BLaER1 (cell line): Measurements from ENCODE around the gene TXNRD3.

Source experiments
- H3K27ac ChIP-seq: shearing (Covaris generic); formaldehyde crosslinking; 2 replicates; pipeline ENCODE4 v1.8.1; 2022
- H3K27me3 ChIP-seq: shearing (Covaris generic); formaldehyde crosslinking; 2 replicates; pipeline ENCODE4 v1.8.1; 2022
- H3K36me3 ChIP-seq: shearing (Covaris generic); formaldehyde crosslinking; 2 replicates; pipeline ENCODE4 v1.8.1; 2022
- H3K4me1 ChIP-seq: shearing (Covaris generic); formaldehyde crosslinking; 2 replicates; pipeline ENCODE4 v1.8.1; 2022
- H3K4me2 ChIP-seq: shearing (Covaris generic); formaldehyde crosslinking; 2 replicates; pipeline ENCODE4 v1.8.1; 2022
- H3K4me3 ChIP-seq: shearing (Covaris generic); formaldehyde crosslinking; 2 replicates; pipeline ENCODE4 v1.8.1; 2022
- H3K9ac ChIP-seq: shearing (Covaris generic); formaldehyde crosslinking; 2 replicates; pipeline ENCODE4 v1.8.1; 2022
- H3K9me3 ChIP-seq: shearing (Covaris generic); formaldehyde crosslinking; 2 replicates; pipeline ENCODE4 v1.8.1; 2022
- H4K20me1 ChIP-seq: shearing (Covaris generic); formaldehyde crosslinking; 2 replicates; pipeline ENCODE4 v1.8.1; 2022
- Cebpa-rat ChIP-seq: shearing (Covaris generic); IDR thresholded peaks from 2 replicates; pipeline ENCODE4 v1.8.1; 2022

Gene TXNRD3

GRCh38 chr3:126664591-126665214 lies 9.8 kb upstream of the TXNRD3 start:
- no peaks in the 10 kb centered on the region for H3K36me3 ChIP-seq
- H3K4me2 ChIP-seq, result no peak overlapping the region
- no peak overlapping the region for H3K27ac ChIP-seq
- no peak overlapping the region for H3K4me3 ChIP-seq
- H4K20me1 ChIP-seq, result no peaks in the 10 kb centered on the region
- H3K9ac ChIP-seq, result no peak overlapping the region
- peaks cover 11% of the 10 kb centered on the region for H3K9me3 ChIP-seq
- no peaks in the 10 kb centered on the region for H3K27me3 ChIP-seq
- no peak for TF ChIP-seq Cebpa-rat
- H3K4me1 ChIP-seq, result peaks cover 5% of the 10 kb centered on the region

- no peak for TF ChIP-seq Cebpa-rat
- H3K9ac ChIP-seq, result no peak overlapping the region
- H3K27me3 ChIP-seq, result no peaks in the 10 kb centered on the region
Measured at GRCh38 chr3:126663750-126664149, 8.8 kb upstream of the TXNRD3 start.

GRCh38 chr3:126663257-126663656 lies 8.3 kb upstream of the TXNRD3 start:
- Histone ChIP-seq H3K36me3 (no peaks in the 10 kb centered on the region), H3K9ac (no peak overlapping the region), H3K27me3 (no peaks in the 10 kb centered on the region), H3K27ac (no peak overlapping the region), H3K9me3 (peaks cover 22% of the 10 kb centered on the region), H3K4me2 (no peak overlapping the region), H3K4me3 (no peak overlapping the region), H3K4me1 (peaks cover 5% of the 10 kb centered on the region), H4K20me1 (no peaks in the 10 kb centered on the region)
- no peak for TF ChIP-seq Cebpa-rat

More at GRCh38 chr3:126663750-126664149, 8.8 kb upstream of the TXNRD3 start:
- Histone ChIP-seq H3K4me1 (peaks cover 5% of the 10 kb centered on the region), H3K36me3 (no peaks in the 10 kb centered on the region), H3K4me2 (no peak overlapping the region), H3K4me3 (no peak overlapping the region), H3K9me3 (peaks cover 17% of the 10 kb centered on the region), H4K20me1 (no peaks in the 10 kb centered on the region), H3K27ac (no peak overlapping the region)

- no peaks in the 10 kb centered on the region for H3K36me3 ChIP-seq
- H3K9me3 ChIP-seq, result peaks cover 25% of the 10 kb centered on the region
- no peak overlapping the region for H3K9ac ChIP-seq
- H4K20me1 ChIP-seq, result no peaks in the 10 kb centered on the region
- no peak for TF ChIP-seq Cebpa-rat
- H3K27me3 ChIP-seq, result peaks cover 3% of the 10 kb centered on the region; the same call in 1 of the 2 replicates
- no peak overlapping the region for H3K4me2 ChIP-seq
- peaks cover 6% of the 10 kb centered on the region for H3K4me1 ChIP-seq
- H3K4me3 ChIP-seq, result no peak overlapping the region
- H3K27ac ChIP-seq, result no peak overlapping the region
Measured at GRCh38 chr3:126661532-126662364, 6.8 kb upstream of the TXNRD3 start.

- no peak overlapping the region for H3K27ac ChIP-seq
- H3K4me3 ChIP-seq, result no peak overlapping the region
- H3K4me2 ChIP-seq, result no peak overlapping the region
- no peak for TF ChIP-seq Cebpa-rat
- H4K20me1 ChIP-seq, result no peaks in the 10 kb centered on the region; the same call in 1 of the 2 replicates
- H3K27me3 ChIP-seq, result peaks cover 19% of the 10 kb centered on the region
- H3K9me3 ChIP-seq, result peaks cover 25% of the 10 kb centered on the region
- 0 out of 2 replicates have a peak, but pooled peaks cover 7% of the 10 kb centered on the region for H3K4me1 ChIP-seq
- no peaks in the 10 kb centered on the region for H3K36me3 ChIP-seq
- H3K9ac ChIP-seq, result no peak overlapping the region
Measured at GRCh38 chr3:126659915-126660886, 5.3 kb upstream of the TXNRD3 start.

- H3K9ac ChIP-seq, result no peak overlapping the region
- H3K9me3 ChIP-seq, result peaks cover 25% of the 10 kb centered on the region
- TF ChIP-seq Cebpa-rat, result no peak
- H4K20me1 ChIP-seq, result no peaks in the 10 kb centered on the region; the same call in 1 of the 2 replicates
- peaks cover 16% of the 10 kb centered on the region; the same call in 1 of the 2 replicates for H3K4me1 ChIP-seq
- peaks cover 35% of the 10 kb centered on the region for H3K27me3 ChIP-seq
- H3K4me3 ChIP-seq, result no peak overlapping the region
- H3K27ac ChIP-seq, result no peak overlapping the region
- no peak overlapping the region for H3K4me2 ChIP-seq
- H3K36me3 ChIP-seq, result no peaks in the 10 kb centered on the region
Measured at GRCh38 chr3:126658584-126658983, 3.7 kb upstream of the TXNRD3 start.

- Histone ChIP-seq H3K9ac (no peak overlapping the region), H3K4me3 (no peak overlapping the region), H3K27ac (no peak overlapping the region), H3K27me3 (peaks cover 42% of the 10 kb centered on the region), H3K36me3 (no peaks in the 10 kb centered on the region), H3K9me3 (peaks cover 25% of the 10 kb centered on the region), H3K4me1 (peaks cover 16% of the 10 kb centered on the region; the same call in 1 of the 2 replicates), H3K4me2 (no peak overlapping the region), H4K20me1 (no peaks in the 10 kb centered on the region; the same call in 1 of the 2 replicates)
- no peak for TF ChIP-seq Cebpa-rat
Measured at GRCh38 chr3:126657901-126658300, 3.0 kb upstream of the TXNRD3 start.

- Histone ChIP-seq H3K4me2 (0 out of 2 replicates have a peak overlapping the region, but pooled peaks have one; percentile 22), H4K20me1 (no peaks in the 10 kb centered on the region; the same call in 1 of the 2 replicates), H3K4me3 (no peak overlapping the region), H3K9me3 (peaks cover 24% of the 10 kb centered on the region), H3K36me3 (no peaks in the 10 kb centered on the region), H3K4me1 (peaks cover 16% of the 10 kb centered on the region; the same call in 1 of the 2 replicates), H3K27ac (no peak overlapping the region), H3K27me3 (peaks cover 52% of the 10 kb centered on the region), H3K9ac (no peak overlapping the region)
- TF ChIP-seq Cebpa-rat, result no peak
Measured at GRCh38 chr3:126656371-126657134, 1.6 kb upstream of the TXNRD3 start.
